GM19025 (cell line): ENCODE results near the gene PHKA2.
"Not testable (repeated sequence)": the region's sequence is repeated elsewhere in the genome, so short reads cannot be mapped to it uniquely, and the experiment has no call there.

ENCODE experiments used
- ATAC-seq: cut with Tn5 transposase; IDR thresholded peaks from one replicate; pipeline ENCODE4 v1.9.1; 2021; ENCODE audit warnings: mild to moderate bottlenecking, low read depth, moderate library complexity; ENCODE audit not compliant: unreplicated experiment

The PHKA2 gene

GRCh38 chrX:18983666-18984380, at the start of gene PHKA2:
Gene PHKA2, minus strand, starts transcription at chrX:18984114. Its CDS starts 182 bp downstream, at chrX:18983932.
- peak; percentile 37 for ATAC-seq

GRCh38 chrX:19030805-19031204, 46.9 kb upstream of the PHKA2 start:
- ATAC-seq = no peak

- ATAC-seq = no peak
Observed at GRCh38 chrX:19028560-19028959, 44.6 kb upstream of the PHKA2 start.

GRCh38 chrX:19024366-19024765, 40.5 kb upstream of the PHKA2 start:
- no peak for ATAC-seq

- no peak for ATAC-seq
Observed at GRCh38 chrX:19019996-19020395, 36.1 kb upstream of the PHKA2 start.

- ATAC-seq = no peak
Observed at GRCh38 chrX:19017271-19017670, 33.4 kb upstream of the PHKA2 start.

GRCh38 chrX:19016614-19017013, 32.7 kb upstream of the PHKA2 start:
- ATAC-seq = not testable (repeated sequence)

- no peak for ATAC-seq
Observed at GRCh38 chrX:19007868-19008267, 24.0 kb upstream of the PHKA2 start.

GRCh38 chrX:19007011-19007410, 23.1 kb upstream of the PHKA2 start:
- ATAC-seq = no peak

GRCh38 chrX:19005909-19006308, 22.0 kb upstream of the PHKA2 start:
- no peak for ATAC-seq

- no peak for ATAC-seq
Observed at GRCh38 chrX:19003756-19004155, 19.8 kb upstream of the PHKA2 start.

GRCh38 chrX:18998653-18999052, 14.7 kb upstream of the PHKA2 start:
- no peak for ATAC-seq

GRCh38 chrX:18997916-18998315, 14.0 kb upstream of the PHKA2 start:
- no peak for ATAC-seq

- ATAC-seq = no peak
Observed at GRCh38 chrX:18996536-18996935, 12.6 kb upstream of the PHKA2 start.

GRCh38 chrX:18995221-18995620, 11.3 kb upstream of the PHKA2 start:
- no peak for ATAC-seq

- ATAC-seq = no peak
Observed at GRCh38 chrX:18994713-18995112, 10.8 kb upstream of the PHKA2 start.

- no peak for ATAC-seq
Observed at GRCh38 chrX:18992829-18993228, 8.9 kb upstream of the PHKA2 start.

GRCh38 chrX:18985186-18985435, 1.2 kb upstream of the PHKA2 start:
- ATAC-seq = no peak

GRCh38 chrX:18984381-18985185, 669 bp upstream of the PHKA2 start:
- ATAC-seq = peak; percentile 85

GRCh38 chrX:18981124-18981807, 2.6 kb downstream of the PHKA2 start:
- ATAC-seq = no peak

GRCh38 chrX:18980262-18980661, 3.7 kb downstream of the PHKA2 start:
- ATAC-seq = not testable (repeated sequence)

GRCh38 chrX:18974993-18975392, 8.9 kb downstream of the PHKA2 start:
- no peak for ATAC-seq
